ENCODE results near the gene OPRL1. TPM values are rescaled to one million over a fixed set of nuclear protein-coding genes. Genes with fewer than 3 reads are reported as not detected.
A peak's percentile ranks its signal among the peaks of the same experiment; 100 is the strongest.

Gene OPRL1
- total RNA-seq, 4 donors from 2014 or later, result 0.34 to 0.91 (median 0.76) TPM; not detected in 1

GRCh38 chr20:64033981-64034493, 45.8 kb upstream of the OPRL1 start:
- TF ChIP-seq POLR2A (IDR thresholded peaks at IDR 0.05), result no peak
- TF ChIP-seq CTCF (IDR thresholded peaks at IDR 0.05), result no peak
- Histone ChIP-seq H3K36me3 (peaks cover 18 to 66% (median 24%) of the 10 kb centered on the region in 3 donors), H3K9me3 (no peaks in the 10 kb centered on the region), H3K27ac (no peak overlapping the region), H3K4me3 (no peak overlapping the region), H3K4me1 (peaks cover 12 to 33% (median 14%) of the 10 kb centered on the region in 3 donors), H3K27me3 (peaks cover 0 to 32% (median 0%) of the 10 kb centered on the region in 4 donors)
- intact Hi-C loops (cut with DNase I), result loop anchor here (10.0 kb wide), 1 partner anchor 49 kb away; the partner anchor contains the start of gene PRPF6
- WGBS, 2 donors, result 40 to 88% methylated on average over 1 to 8 of the region's 11 CpGs
- DNase-seq, result no peak

GRCh38 chr20:64035066-64035932, 44.6 kb upstream of the OPRL1 start:
- H3K4me1 ChIP-seq, result peaks cover 19 to 46% (median 22%) of the 10 kb centered on the region in 3 donors

GRCh38 chr20:64035933-64036345, 43.9 kb upstream of the OPRL1 start, which contains the start of gene C20orf204:
Gene C20orf204 (plus strand): TSS chr20:64036182. CDS start chr20:64036324, 142 bp downstream.
- H3K27ac ChIP-seq, result peak within 1 kb of the TSS in 1 of 4 donors; percentile 4
- H3K27me3 ChIP-seq, result peaks cover 0 to 51% (median 0%) of the 10 kb centered on the region in 4 donors
- intact Hi-C loops (cut with DNase I), result loop anchor here (10.0 kb wide), 1 partner anchor 51 kb away; the partner anchor contains the start of gene PRPF6
- DNase-seq, result no peak
- peaks cover 6 to 47% (median 10%) of the 10 kb centered on the region in 3 donors for H3K36me3 ChIP-seq
- peaks cover 19 to 52% (median 29%) of the 10 kb centered on the region in 3 donors for H3K4me1 ChIP-seq
- WGBS, 2 donors, result no CpG with 5 or more reads among the region's 10 CpGs
- no peaks in the 10 kb centered on the region for H3K9me3 ChIP-seq
- TF ChIP-seq POLR2A (IDR thresholded peaks at IDR 0.05) (no peak), CTCF (IDR thresholded peaks at IDR 0.05) (no peak)
- no peak within 1 kb of the TSS for H3K4me3 ChIP-seq

More at GRCh38 chr20:64035066-64035932, 44.6 kb upstream of the OPRL1 start:
- Histone ChIP-seq H3K36me3 (peaks cover 6 to 54% (median 12%) of the 10 kb centered on the region in 3 donors), H3K4me3 (no peak overlapping the region), H3K27ac (no peak overlapping the region), H3K27me3 (peaks cover 0 to 45% (median 0%) of the 10 kb centered on the region in 4 donors), H3K9me3 (no peaks in the 10 kb centered on the region)
- intact Hi-C loops (cut with DNase I), result loop anchor here (10.0 kb wide), 1 partner anchor 50 kb away; the partner anchor contains the start of gene PRPF6
- WGBS, 2 donors, result 66 to 67% methylated on average over 12 to 15 of the region's 17 CpGs
- no peak for TF ChIP-seq POLR2A (IDR thresholded peaks at IDR 0.05)
- TF ChIP-seq CTCF (IDR thresholded peaks at IDR 0.05), result no peak
- no peak for DNase-seq

GRCh38 chr20:64036346-64037198, 43.3 kb upstream of the OPRL1 start:
- peak overlapping the region in 1 of 4 donors; percentile 4 for H3K27ac ChIP-seq
- no peak for TF ChIP-seq CTCF (IDR thresholded peaks at IDR 0.05)
- no peak for TF ChIP-seq POLR2A (IDR thresholded peaks at IDR 0.05)
- no peaks in the 10 kb centered on the region for H3K9me3 ChIP-seq
- no peak for DNase-seq
- intact Hi-C loops (cut with DNase I), result loop anchor here (10.0 kb wide), 1 partner anchor 52 kb away; the partner anchor contains the start of gene PRPF6
- WGBS, 2 donors, result 33 to 80% methylated on average over 1 to 3 of the region's 17 CpGs
- H3K36me3 ChIP-seq, result peaks cover 6 to 41% (median 10%) of the 10 kb centered on the region in 3 donors
- no peak overlapping the region for H3K4me3 ChIP-seq
- H3K4me1 ChIP-seq, result peaks cover 24 to 59% (median 35%) of the 10 kb centered on the region in 3 donors
- H3K27me3 ChIP-seq, result peaks cover 0 to 57% (median 0%) of the 10 kb centered on the region in 4 donors

Measured in esophagus squamous epithelium (tissue), 5 donors.